ENCODE data around the gene PRKCA.

DNA sequence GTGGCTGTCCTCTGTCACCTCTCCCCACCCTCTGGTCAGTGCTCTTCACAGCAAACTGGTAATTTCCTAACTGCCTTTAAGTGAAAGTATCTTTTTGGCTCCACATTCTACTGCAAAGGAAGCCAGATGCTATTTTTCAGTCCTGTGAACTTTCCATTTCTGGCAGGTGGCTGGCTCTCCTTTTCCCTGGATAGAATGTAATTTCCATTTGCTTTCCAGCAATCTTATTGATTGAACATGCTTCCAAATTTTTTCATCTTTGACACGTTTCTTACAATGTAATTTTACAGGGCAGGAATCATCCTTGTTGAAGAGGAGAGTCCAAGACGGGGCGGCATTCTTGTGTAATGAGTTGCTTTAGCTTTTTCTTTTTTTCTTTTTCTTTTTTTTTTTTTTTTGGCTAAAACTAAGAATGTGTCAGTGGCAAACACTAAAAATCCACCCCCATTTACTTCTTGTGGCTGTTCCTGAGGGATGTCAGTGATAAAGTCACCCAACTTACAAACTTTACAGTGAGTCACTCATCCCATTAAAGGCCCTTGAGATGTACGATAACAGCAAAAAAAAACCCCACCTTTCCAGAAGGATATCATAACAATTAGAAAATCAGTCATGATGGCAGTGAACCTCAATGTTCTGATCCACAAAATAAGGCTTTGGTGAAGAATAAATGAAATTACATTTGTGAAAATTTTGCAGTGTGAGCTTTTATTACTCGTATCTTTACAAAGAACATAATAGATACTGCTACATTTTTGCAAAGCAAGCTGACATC, 29.4 kb upstream of the PRKCA start:
- TF ChIP-seq MAFK (conservative IDR thresholded peaks at IDR 0.05 in 1 of 2, IDR thresholded peaks at IDR 0.05 in 1 of 2; ENCODE audit: low read length in 2 of 2) (no peak), ZBTB21 (CRISPR knock-in tag; IDR thresholded peaks at IDR 0.05) (no peak), TGIF2 (CRISPR knock-in tag; IDR thresholded peaks at IDR 0.05) (no peak), TARDBP (CRISPR knock-in tag; IDR thresholded peaks at IDR 0.05) (no peak), ZNF616 (CRISPR knock-in tag; IDR thresholded peaks at IDR 0.05; ENCODE audit: low read depth) (no peak), GABPB1 (CRISPR knock-in tag; IDR thresholded peaks at IDR 0.05) (no peak)
- TF ChIP-seq, protein P1, sequence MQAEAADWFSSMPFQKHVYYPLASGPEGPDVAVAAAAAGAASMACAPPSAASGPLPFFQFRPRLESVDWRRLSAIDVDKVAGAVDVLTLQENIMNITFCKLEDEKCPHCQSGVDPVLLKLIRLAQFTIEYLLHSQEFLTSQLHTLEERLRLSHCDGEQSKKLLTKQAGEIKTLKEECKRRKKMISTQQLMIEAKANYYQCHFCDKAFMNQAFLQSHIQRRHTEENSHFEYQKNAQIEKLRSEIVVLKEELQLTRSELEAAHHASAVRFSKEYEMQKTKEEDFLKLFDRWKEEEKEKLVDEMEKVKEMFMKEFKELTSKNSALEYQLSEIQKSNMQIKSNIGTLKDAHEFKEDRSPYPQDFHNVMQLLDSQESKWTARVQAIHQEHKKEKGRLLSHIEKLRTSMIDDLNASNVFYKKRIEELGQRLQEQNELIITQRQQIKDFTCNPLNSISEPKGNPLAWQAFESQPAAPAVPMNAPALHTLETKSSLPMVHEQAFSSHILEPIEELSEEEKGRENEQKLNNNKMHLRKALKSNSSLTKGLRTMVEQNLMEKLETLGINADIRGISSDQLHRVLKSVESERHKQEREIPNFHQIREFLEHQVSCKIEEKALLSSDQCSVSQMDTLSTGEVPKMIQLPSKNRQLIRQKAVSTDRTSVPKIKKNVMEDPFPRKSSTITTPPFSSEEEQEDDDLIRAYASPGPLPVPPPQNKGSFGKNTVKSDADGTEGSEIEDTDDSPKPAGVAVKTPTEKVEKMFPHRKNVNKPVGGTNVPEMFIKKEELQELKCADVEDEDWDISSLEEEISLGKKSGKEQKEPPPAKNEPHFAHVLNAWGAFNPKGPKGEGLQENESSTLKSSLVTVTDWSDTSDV (CRISPR knock-in tag; IDR thresholded peaks at IDR 0.05), result no peak

Data from HepG2 (cell line).